ENCODE measurements around the gene RAB14.

DNA sequence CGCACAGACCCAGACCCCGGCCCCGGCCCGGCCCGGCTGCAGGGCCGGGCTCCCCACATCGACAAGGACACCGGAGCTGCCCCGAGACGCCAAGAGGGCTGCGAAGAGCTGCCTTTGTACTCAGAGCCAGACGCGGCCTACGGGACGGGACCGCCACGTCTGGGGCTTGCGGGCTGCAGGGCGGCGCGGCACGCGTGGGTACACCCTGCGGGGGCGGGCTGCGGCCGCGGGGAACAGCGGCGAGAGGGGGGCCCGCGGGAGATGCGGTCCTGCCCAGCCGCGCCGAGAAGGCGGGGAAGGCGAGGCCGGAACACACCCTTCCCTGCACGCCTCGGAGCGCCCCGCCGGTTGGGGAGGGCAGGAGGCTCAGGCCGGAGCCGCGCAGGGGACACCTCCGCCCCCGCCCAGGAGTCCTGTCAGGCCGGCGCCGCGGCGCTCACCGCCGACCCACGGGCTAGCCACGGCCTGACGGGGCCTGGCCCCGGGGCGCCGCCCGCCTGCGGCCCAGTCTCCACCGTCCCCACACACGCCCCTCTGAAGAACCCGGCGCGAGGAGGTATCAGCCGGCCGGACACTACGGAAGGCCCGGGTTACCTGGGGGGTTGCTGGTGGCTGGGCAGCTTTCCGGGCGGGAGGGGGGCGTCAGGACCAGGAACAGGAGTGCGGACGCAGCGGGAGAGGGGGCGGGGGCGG lies 478 bp downstream of the RAB14 start:
- TF ChIP-seq NFIC (IDR thresholded peaks at IDR 0.05; ENCODE audit: borderline replicate concordance) (no peak), RFX5 (IDR thresholded peaks at IDR 0.05; ENCODE audit: low read length) (no peak), CTCF (IDR thresholded peaks at IDR 0.05) (no peak), CHD2 (IDR thresholded peaks at IDR 0.05; ENCODE audit: low read length, partially characterized antibody) (no peak), POLR2AphosphoS5 (IDR thresholded peaks at IDR 0.05; ENCODE audit: low read depth, low read length) (no peak), IRF3 (IDR thresholded peaks at IDR 0.05; ENCODE audit: low read depth, low read length) (no peak), TAF1 (IDR thresholded peaks at IDR 0.05; ENCODE audit: borderline replicate concordance, low read depth, low read length) (no peak), SIN3A (IDR thresholded peaks at IDR 0.05; ENCODE audit: borderline replicate concordance, low read depth, low read length) (no peak), ELF1 (IDR thresholded peaks at IDR 0.05) (no peak), PBX3 (IDR thresholded peaks at IDR 0.05) (no peak), RAD21 (IDR thresholded peaks at IDR 0.05; ENCODE audit: low read length) (no peak)
- TF ChIP-seq, protein P1, sequence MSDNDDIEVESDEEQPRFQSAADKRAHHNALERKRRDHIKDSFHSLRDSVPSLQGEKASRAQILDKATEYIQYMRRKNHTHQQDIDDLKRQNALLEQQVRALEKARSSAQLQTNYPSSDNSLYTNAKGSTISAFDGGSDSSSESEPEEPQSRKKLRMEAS (IDR thresholded peaks at IDR 0.05; ENCODE audit: low read depth): no peak
- TF ChIP-seq, protein P2, sequence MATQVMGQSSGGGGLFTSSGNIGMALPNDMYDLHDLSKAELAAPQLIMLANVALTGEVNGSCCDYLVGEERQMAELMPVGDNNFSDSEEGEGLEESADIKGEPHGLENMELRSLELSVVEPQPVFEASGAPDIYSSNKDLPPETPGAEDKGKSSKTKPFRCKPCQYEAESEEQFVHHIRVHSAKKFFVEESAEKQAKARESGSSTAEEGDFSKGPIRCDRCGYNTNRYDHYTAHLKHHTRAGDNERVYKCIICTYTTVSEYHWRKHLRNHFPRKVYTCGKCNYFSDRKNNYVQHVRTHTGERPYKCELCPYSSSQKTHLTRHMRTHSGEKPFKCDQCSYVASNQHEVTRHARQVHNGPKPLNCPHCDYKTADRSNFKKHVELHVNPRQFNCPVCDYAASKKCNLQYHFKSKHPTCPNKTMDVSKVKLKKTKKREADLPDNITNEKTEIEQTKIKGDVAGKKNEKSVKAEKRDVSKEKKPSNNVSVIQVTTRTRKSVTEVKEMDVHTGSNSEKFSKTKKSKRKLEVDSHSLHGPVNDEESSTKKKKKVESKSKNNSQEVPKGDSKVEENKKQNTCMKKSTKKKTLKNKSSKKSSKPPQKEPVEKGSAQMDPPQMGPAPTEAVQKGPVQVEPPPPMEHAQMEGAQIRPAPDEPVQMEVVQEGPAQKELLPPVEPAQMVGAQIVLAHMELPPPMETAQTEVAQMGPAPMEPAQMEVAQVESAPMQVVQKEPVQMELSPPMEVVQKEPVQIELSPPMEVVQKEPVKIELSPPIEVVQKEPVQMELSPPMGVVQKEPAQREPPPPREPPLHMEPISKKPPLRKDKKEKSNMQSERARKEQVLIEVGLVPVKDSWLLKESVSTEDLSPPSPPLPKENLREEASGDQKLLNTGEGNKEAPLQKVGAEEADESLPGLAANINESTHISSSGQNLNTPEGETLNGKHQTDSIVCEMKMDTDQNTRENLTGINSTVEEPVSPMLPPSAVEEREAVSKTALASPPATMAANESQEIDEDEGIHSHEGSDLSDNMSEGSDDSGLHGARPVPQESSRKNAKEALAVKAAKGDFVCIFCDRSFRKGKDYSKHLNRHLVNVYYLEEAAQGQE (IDR thresholded peaks at IDR 0.05; ENCODE audit: low read depth, low read length): no peak
- TF ChIP-seq, protein P3, sequence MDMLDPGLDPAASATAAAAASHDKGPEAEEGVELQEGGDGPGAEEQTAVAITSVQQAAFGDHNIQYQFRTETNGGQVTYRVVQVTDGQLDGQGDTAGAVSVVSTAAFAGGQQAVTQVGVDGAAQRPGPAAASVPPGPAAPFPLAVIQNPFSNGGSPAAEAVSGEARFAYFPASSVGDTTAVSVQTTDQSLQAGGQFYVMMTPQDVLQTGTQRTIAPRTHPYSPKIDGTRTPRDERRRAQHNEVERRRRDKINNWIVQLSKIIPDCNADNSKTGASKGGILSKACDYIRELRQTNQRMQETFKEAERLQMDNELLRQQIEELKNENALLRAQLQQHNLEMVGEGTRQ (IDR thresholded peaks at IDR 0.05; ENCODE audit: borderline replicate concordance, low read depth, low read length): no peak

Measured in SK-N-SH (cell line).